B cell (primary cell): ENCODE results near the gene IGHMBP2. TPM values are rescaled to one million over a fixed set of nuclear protein-coding genes. Genes with fewer than 3 reads are reported as not detected.
"Not testable (repeated sequence)": the region's sequence is repeated elsewhere in the genome, so short reads cannot be mapped to it uniquely, and the experiment has no call there.

Experiments used
- ATAC-seq: fragments of 200-7000 bp; cut with Tn5 transposase; one replicate; pipeline ENCODE4 v1.10.0; 2021; ENCODE audit warnings: low read depth, mild to moderate bottlenecking, moderate number of reproducible peaks, moderate library complexity
- CTCF ChIA-PET: fragments of 350-600 bp; sonication (Branson Sonifier 250); formaldehyde crosslinking; loops from one replicate; lab custom pipeline; 2021; ENCODE audit warnings: antibody characterized with exemption, inconsistent platforms; lab: Charles Lee
- POLR2A ChIA-PET: fragments of 350-600 bp; sonication (Branson Sonifier 250); formaldehyde crosslinking; loops from one replicate; lab custom pipeline; 2021; ENCODE audit warnings: antibody characterized with exemption; lab: Charles Lee
- DNase-seq: peaks from one replicate; pipeline ENCODE4 v3.0.0; 2013
- H2AFZ ChIP-seq: 2 replicates; pipeline ENCODE4 v1.6.1; 2012; ENCODE audit warnings: mild to moderate bottlenecking, low read depth, low read length; ENCODE audit not compliant: insufficient read depth, poor library complexity, severe bottlenecking
- H3K27ac ChIP-seq, 2 donors: 1 replicate in 1 of 2; 2 replicates in 1 of 2; pipeline ENCODE4 v1.5.1; 2012 to 2013; ENCODE audit warnings: low read length in 2 of 2, mild to moderate bottlenecking in 2 of 2, moderate library complexity in 1 of 2
- H3K27me3 ChIP-seq, 4 experiments: fragments of 200-600 bp in 1 of 4; sonication (generic) in 1 of 4; replicated peaks in 1 of 4; 1 replicate in 2 of 4; 2 replicates in 2 of 4; pipeline versions ENCODE4 v1.6.1 to v1.7.0; 2013 to 2016; ENCODE audit warnings: low read length in 3 of 4, mild to moderate bottlenecking in 2 of 4, mixed read lengths in 1 of 4, moderate library complexity in 1 of 4; ENCODE audit not compliant: insufficient read depth in 4 of 4, control insufficient read depth in 3 of 4; ENCODE audit errors: control extremely low read depth in 1 of 4
- H3K36me3 ChIP-seq, 2 experiments: replicated peaks in 1 of 2; 1 replicate in 1 of 2; 2 replicates in 1 of 2; pipeline versions ENCODE4 v1.6.1 to v1.7.1; 2013; ENCODE audit warnings: low read length in 1 of 2; ENCODE audit not compliant: insufficient read depth in 2 of 2, control insufficient read depth in 1 of 2; ENCODE audit errors: control extremely low read depth in 1 of 2, extremely low read depth in 1 of 2
- H3K4me1 ChIP-seq, 2 donors: fragments of 200-600 bp in 1 of 2; sonication (generic) in 1 of 2; 1 replicate in 1 of 2; 2 replicates in 1 of 2; pipeline versions ENCODE4 v1.5.1 to v1.6.1; 2013 to 2017; ENCODE audit warnings: low read length in 2 of 2; ENCODE audit not compliant: control insufficient read depth in 2 of 2, insufficient read depth in 2 of 2
- H3K4me2 ChIP-seq: replicated peaks from 2 replicates; pipeline ENCODE3; 2012; ENCODE audit warnings: mild to moderate bottlenecking, low read depth, low read length; ENCODE audit not compliant: poor library complexity, severe bottlenecking
- H3K4me3 ChIP-seq, 5 experiments: fragments of 200-600 bp in 1 of 5; sonication (generic) in 1 of 5; 1 replicate in 3 of 5; 2 replicates in 2 of 5; pipeline versions ENCODE4 v1.5.1 to v1.7.0; 2011 to 2016; ENCODE audit warnings: low read length in 4 of 5, mild to moderate bottlenecking in 4 of 5, low read depth in 2 of 5, control low read depth in 1 of 5, moderate library complexity in 1 of 5; ENCODE audit not compliant: insufficient read depth in 1 of 5; ENCODE audit errors: control extremely low read depth in 1 of 5, extremely low read depth in 1 of 5
- H3K79me2 ChIP-seq: fragments of 200-600 bp; sonication (generic); one replicate; pipeline ENCODE4 v1.6.0; 2016; ENCODE audit warnings: low read length; ENCODE audit not compliant: control insufficient read depth, insufficient read depth
- H3K9ac ChIP-seq: fragments of 200-600 bp; sonication (generic); 2 replicates; pipeline ENCODE4 v1.6.1; 2017; ENCODE audit warnings: mild to moderate bottlenecking, low read length, moderate library complexity
- H3K9me3 ChIP-seq, 3 donors: one replicate each; pipeline versions ENCODE4 v1.6.1 to v1.7.1; 2013; ENCODE audit warnings: low read length in 2 of 3; ENCODE audit not compliant: control insufficient read depth in 2 of 3, insufficient read depth in 1 of 3; ENCODE audit errors: control extremely low read depth in 1 of 3
- H4K20me1 ChIP-seq: 2 replicates; pipeline ENCODE4 v1.6.0; 2012; ENCODE audit warnings: mild to moderate bottlenecking, low read length; ENCODE audit not compliant: insufficient read depth, control insufficient read depth, poor library complexity, severe bottlenecking
- H3K27ac Mint-ChIP-seq: one replicate; pipeline ENCODE4 v1.8.0; 2021; ENCODE audit warnings: mixed read lengths
- H3K27me3 Mint-ChIP-seq: one replicate; pipeline ENCODE4 v1.8.0; 2021; ENCODE audit warnings: mixed read lengths
- H3K4me1 Mint-ChIP-seq: one replicate; pipeline ENCODE4 v1.8.0; 2021; ENCODE audit warnings: mixed read lengths
- H3K4me3 Mint-ChIP-seq: one replicate; pipeline ENCODE4 v1.8.0; 2021; ENCODE audit warnings: mixed read lengths
- H3K9me3 Mint-ChIP-seq: one replicate; pipeline ENCODE4 v1.8.0; 2022; ENCODE audit warnings: mixed read lengths; ENCODE audit not compliant: insufficient read depth
- EZH2 ChIP-seq: IDR thresholded peaks from 2 replicates; pipeline ENCODE4 v1.6.1; 2012; ENCODE audit warnings: borderline replicate concordance, low read depth, mild to moderate bottlenecking, moderate library complexity, low read length; ENCODE audit not compliant: insufficient read depth, poor library complexity, severe bottlenecking
- WGBS: methylation state at CpG from one replicate; pipeline ENCODE4 v1.1.5; 2013; ENCODE audit warnings: missing lambda C conversion rate; ENCODE audit not compliant: insufficient coverage; 5-methylcytosine and 5-hydroxymethylcytosine counted together
- intact Hi-C: fragments of 100-400 bp; cut with micrococcal nuclease; formaldehyde crosslinking; loops from one replicate; pipeline ENCODE4 v1.10.0; 2022
- polyA plus RNA-seq: library from polyadenylated mRNA; depleted of rRNA; stranded (reverse); fragments of >200 nt; gene quantifications from 2 replicates; pipeline ENCODE4 v1.2.3, GENCODE V29; 2012
- total RNA-seq, 2 donors: library from RNA; stranded (reverse); fragments of 120-200 nt in 1 of 2; gene quantifications; 1 replicate in 1 of 2; 2 replicates in 1 of 2; pipeline versions ENCODE4 v1.2.3 to v1.2.4, GENCODE V29; 2013 to 2022
- TF ChIP-seq, protein P1 (sequence below): fragments of 200-600 bp; IDR thresholded peaks from one replicate; pipeline ENCODE4 v1.8.0; 2022; ENCODE audit warnings: antibody characterized with exemption, mild to moderate bottlenecking

IGHMBP2 gene
- total and polyA plus RNA-seq, 2 donors (not counting 1 experiment from before 2014, with no cell fraction given), result 41.4 to 42.9 TPM

DNA sequence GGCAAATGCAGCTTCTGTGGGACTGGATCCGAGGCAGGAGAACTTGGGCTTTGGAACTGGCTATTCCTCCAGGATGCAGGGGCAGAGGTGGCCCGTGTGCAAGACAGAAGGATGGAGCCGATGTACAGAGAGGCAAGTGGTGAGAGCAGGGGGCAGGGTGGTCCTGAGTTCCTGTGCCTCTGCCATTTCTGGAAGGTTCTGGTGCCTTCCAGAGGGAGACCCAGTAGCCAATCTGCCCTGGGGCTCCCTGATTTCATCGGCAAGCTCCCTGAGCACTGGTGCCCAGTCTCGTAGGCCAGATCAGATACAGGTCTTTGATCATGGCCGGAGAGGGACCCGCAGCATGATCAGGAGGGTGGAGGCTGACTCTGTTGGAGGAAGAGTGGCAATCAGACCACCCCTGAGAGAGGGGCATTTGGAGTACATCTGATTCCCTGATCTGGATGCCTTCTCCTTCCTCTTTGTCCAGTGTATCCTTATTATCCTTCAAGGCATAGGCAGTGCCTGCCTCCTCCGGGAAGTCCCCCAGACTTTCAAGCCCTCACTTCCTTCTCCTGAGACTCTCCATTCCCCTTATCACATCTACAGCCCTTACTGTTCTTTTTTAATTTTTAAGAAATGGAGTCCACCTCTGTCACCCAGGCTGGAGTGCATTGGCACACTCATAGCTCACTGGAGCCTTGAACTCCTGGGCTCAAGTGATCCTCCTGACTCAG is 67.4 kb downstream of the IGHMBP2 start:
- no peak for TF ChIP-seq EZH2
- TF ChIP-seq, protein P1, sequence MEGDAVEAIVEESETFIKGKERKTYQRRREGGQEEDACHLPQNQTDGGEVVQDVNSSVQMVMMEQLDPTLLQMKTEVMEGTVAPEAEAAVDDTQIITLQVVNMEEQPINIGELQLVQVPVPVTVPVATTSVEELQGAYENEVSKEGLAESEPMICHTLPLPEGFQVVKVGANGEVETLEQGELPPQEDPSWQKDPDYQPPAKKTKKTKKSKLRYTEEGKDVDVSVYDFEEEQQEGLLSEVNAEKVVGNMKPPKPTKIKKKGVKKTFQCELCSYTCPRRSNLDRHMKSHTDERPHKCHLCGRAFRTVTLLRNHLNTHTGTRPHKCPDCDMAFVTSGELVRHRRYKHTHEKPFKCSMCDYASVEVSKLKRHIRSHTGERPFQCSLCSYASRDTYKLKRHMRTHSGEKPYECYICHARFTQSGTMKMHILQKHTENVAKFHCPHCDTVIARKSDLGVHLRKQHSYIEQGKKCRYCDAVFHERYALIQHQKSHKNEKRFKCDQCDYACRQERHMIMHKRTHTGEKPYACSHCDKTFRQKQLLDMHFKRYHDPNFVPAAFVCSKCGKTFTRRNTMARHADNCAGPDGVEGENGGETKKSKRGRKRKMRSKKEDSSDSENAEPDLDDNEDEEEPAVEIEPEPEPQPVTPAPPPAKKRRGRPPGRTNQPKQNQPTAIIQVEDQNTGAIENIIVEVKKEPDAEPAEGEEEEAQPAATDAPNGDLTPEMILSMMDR, result no peak
- H3K79me2 ChIP-seq, result no peaks in the 10 kb centered on the region
- POLR2A ChIA-PET, result no interaction called here
- Mint-ChIP-seq H3K27me3 (peaks cover 10% of the 10 kb centered on the region), H3K4me3 (no peak overlapping the region), H3K4me1 (no peaks in the 10 kb centered on the region), H3K9me3 (no peaks in the 10 kb centered on the region), H3K27ac (no peak overlapping the region)
- no peaks in the 10 kb centered on the region for H3K36me3 ChIP-seq
- H2AFZ ChIP-seq, result no peak overlapping the region
- H3K9me3 ChIP-seq, result peaks cover 0 to 13% (median 0%) of the 10 kb centered on the region in 3 donors
- no peaks in the 10 kb centered on the region for H4K20me1 ChIP-seq
- DNase-seq (no peak), ATAC-seq (no peak)
- intact Hi-C loops, result no loop called here
- H3K4me1 ChIP-seq, result no peaks in the 10 kb centered on the region
- no peak overlapping the region for H3K4me3 ChIP-seq
- CTCF ChIA-PET, result no interaction called here
- H3K9ac ChIP-seq, result no peak overlapping the region
- H3K27ac ChIP-seq, result no peak overlapping the region
- H3K4me2 ChIP-seq, result no peak overlapping the region
- 82% methylated on average over 8 of the region's 8 CpGs for WGBS
- H3K27me3 ChIP-seq, result peaks cover 0 to 6% (median 3%) of the 10 kb centered on the region in 4 experiments

DNA sequence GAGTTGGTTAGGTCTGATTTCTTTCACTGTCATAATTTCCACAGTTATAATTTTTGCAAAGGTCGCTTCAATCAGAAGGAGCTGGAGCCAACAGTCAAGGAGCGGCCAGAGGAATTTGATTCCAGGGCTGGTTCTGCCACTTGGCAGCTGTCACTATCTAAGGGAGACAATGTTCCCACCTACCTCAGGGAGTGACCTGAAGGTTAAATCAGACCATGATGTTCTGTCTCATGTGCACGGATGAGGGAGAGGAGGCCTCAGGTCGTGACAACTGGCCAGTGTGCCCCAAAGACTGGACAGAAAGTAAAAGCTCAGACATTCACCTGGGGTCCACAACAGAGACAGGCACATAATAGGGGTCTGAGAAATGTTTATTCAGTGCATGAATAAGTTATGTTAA is 69.5 kb downstream of the IGHMBP2 start:
- TF ChIP-seq, protein P1, result no peak
- no peak for TF ChIP-seq EZH2
- 63% methylated on average over 2 of the region's 4 CpGs for WGBS
- CTCF ChIA-PET, result no interaction called here

DNA sequence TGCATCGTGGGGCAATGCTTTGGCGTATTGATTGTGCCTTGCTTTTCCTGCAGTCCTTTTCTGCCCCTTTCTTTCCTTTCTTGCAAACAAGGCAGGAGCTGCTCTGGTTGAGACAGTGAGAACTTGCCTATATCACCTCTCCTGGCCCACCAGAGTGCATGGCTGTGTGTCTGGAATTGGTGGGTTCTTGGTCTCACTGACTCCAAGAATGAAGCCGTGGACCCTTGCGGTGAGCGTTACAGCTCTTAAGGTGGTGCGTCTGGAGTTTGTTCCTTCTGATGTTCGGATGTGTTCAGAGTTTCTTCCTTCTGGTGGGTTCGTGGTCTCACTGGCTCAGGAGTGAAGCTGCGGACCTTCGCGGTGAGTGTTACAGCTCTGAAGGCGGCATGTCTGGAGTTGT is 70.0 kb downstream of the IGHMBP2 start:
- 80% methylated on average over 4 of the region's 12 CpGs for WGBS
- H3K4me2 ChIP-seq, POLR2A ChIA-PET: not testable (repeated sequence)

More for the DNA sequence above, 69.5 kb downstream of the IGHMBP2 start:
- DNase-seq (no peak), ATAC-seq (no peak)
- POLR2A ChIA-PET, result no interaction called here
- Histone ChIP-seq H3K9me3 (peaks cover 0 to 13% (median 0%) of the 10 kb centered on the region in 3 donors), H3K4me1 (no peaks in the 10 kb centered on the region), H3K9ac (no peak overlapping the region), H3K27ac (no peak overlapping the region), H3K27me3 (peaks cover 0 to 3% (median 2%) of the 10 kb centered on the region in 4 experiments), H3K79me2 (no peaks in the 10 kb centered on the region), H3K4me2 (no peak overlapping the region), H3K36me3 (no peaks in the 10 kb centered on the region), H3K4me3 (no peak overlapping the region), H4K20me1 (no peaks in the 10 kb centered on the region), H2AFZ (no peak overlapping the region)
- intact Hi-C loops, result no loop called here
- Mint-ChIP-seq H3K4me3 (no peak overlapping the region), H3K9me3 (no peaks in the 10 kb centered on the region), H3K4me1 (no peaks in the 10 kb centered on the region), H3K27ac (no peak overlapping the region), H3K27me3 (peaks cover 14% of the 10 kb centered on the region)

More for the DNA sequence above, 70.0 kb downstream of the IGHMBP2 start:
- DNase-seq, CTCF ChIA-PET, H3K4me3 ChIP-seq, H3K4me3 Mint-ChIP-seq, intact Hi-C loops, H3K79me2 ChIP-seq, H3K4me1 ChIP-seq, ATAC-seq, H3K27me3 ChIP-seq, H4K20me1 ChIP-seq, H2AFZ ChIP-seq, H3K27ac ChIP-seq, H3K9ac ChIP-seq, H3K9me3 Mint-ChIP-seq, H3K4me1 Mint-ChIP-seq, H3K36me3 ChIP-seq, H3K27ac Mint-ChIP-seq: not testable (repeated sequence)
- peaks cover 0 to 13% (median 0%) of the 10 kb centered on the region in 3 donors for H3K9me3 ChIP-seq
- peaks cover 16% of the 10 kb centered on the region for H3K27me3 Mint-ChIP-seq
